Left renal cortex interstitium (tissue), 4 donors: ENCODE data around the gene NRG3. TPM values are rescaled to one million over a fixed set of nuclear protein-coding genes. Genes with fewer than 3 reads are reported as not detected.

Experiments
- DNase-seq, 4 donors: peaks; one replicate each; pipeline ENCODE4 v3.0.0-alpha.2; 2013; ENCODE audit warnings: low read depth in 4 of 4, low spot score in 2 of 4, missing footprints in 1 of 4
- polyA plus RNA-seq, 4 donors: library from polyadenylated mRNA; unstranded; fragments of 120-200 nt; gene quantifications; one replicate each; pipeline ENCODE4 v1.2.1, GENCODE V29; 2013; ENCODE audit not compliant: insufficient read length in 4 of 4

Gene NRG3
- polyA plus RNA-seq, 4 donors, result 11.5 to 14.4 (median 12.1) TPM

DNA sequence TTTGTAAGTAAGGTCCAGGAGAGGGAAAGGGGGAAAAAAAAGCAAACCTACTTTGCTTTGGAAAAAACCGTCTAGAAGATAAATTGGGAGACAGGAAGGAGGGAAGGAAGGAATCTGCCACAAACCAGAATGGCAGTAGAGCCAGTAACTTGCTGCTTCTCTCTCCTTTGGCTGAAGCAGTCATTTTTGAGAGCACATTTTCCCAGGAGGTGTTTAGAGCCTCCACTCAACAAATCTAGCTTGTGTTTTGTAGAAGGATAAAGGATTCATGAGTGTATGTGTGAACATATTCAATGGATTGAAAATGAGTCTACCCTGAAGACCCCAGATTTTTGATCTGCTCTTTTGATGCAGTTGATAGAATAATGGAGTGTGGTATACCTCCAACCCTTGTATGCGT, 2.6 kb downstream of the NRG3 start:
- DNase-seq, result no peak

GRCh38 chr10:81882011-81882410, 7.0 kb downstream of the NRG3 start:
- no peak for DNase-seq

DNA sequence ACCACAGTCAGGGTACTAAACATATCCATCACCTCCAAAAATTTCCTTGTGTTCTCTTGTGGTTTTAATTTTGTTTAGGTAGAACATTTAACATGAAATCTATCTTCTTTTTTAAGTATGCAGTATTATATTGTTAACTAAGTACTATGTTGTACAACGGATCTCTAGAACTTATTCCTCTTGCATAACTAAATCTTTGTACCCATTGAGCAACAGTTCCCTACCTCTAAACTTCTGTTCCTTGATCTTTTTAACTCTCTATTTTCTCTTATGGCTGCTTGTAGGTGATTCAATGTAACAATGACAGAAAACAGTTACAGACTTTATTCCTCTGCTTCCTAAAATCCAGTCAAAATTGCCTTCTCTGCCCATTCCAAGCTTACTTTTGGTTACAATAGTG, 9.9 kb downstream of the NRG3 start:
- DNase-seq, result no peak

- DNase-seq, result no peak
These were observed 10.5 kb downstream of the NRG3 start for GRCh38 chr10:81885491-81885890.

DNA sequence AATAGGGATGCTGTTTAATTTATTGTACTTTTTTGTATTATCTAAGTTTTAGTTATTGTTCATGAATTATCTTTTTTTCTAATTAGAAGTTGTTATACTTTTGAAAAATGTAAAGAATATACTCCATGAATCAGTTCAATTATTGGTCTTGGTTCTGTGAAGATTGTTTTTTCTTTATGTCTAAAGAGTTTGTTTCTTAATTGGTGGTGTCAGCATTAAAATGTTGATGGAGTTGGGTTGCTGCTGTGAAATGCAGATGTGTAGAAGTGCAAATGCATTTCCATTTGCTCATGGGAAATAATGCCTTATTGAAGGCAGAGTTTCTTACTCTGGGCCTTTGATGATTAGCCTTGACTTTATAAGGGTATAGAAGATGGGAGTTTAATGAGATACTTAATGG, 11.9 kb downstream of the NRG3 start:
- DNase-seq, result no peak

DNA sequence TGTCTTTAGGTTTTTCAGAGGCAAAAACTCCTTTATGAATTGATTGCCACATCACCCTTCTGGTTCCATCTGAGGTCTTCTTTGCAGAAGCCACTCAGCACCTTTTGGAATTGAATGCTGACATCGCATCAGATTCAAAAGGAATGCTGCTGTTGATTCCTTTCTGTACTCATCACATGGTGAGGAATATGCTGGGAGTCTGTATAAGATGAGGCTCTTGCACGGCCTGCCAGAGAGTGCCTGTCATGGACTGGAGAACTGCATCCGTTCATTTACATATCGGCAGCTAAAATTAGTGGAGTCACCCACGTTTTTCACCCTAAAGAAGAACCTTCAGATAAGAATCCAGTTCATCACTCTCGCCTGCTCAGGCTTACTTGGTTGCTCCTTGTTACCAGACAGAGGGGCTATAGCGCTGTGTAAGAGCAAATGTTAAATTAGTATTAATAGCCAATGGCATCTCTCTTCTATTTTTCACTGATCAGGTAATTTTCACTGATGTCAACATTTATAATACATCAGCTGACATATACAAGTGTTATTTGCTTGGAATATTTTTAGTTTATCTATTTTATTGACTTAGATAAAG, 14.3 kb downstream of the NRG3 start:
- no peak for DNase-seq

GRCh38 chr10:81894616-81895015, 19.6 kb downstream of the NRG3 start:
- DNase-seq, result no peak

GRCh38 chr10:81898518-81898917, 23.5 kb downstream of the NRG3 start:
- no peak for DNase-seq

DNA sequence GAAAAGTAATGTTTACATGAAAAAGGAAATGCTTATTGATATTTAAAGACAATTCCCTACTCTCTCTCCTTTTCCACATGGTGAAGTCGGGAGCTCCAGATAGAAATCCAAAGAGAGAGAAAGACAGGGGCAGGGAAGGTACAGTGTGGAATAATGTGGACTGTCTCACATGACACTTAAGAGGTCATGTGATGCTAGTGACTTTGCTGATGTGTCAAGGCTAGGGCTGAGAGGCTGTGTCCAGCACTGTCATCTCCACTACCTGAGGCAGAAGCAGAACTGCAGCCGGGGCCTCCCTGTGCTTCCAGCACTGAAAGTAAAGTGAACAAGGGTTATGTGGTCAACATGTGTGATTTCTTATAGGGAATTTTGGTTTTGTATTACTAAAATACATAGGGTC, 26.0 kb downstream of the NRG3 start:
- no peak for DNase-seq

DNA sequence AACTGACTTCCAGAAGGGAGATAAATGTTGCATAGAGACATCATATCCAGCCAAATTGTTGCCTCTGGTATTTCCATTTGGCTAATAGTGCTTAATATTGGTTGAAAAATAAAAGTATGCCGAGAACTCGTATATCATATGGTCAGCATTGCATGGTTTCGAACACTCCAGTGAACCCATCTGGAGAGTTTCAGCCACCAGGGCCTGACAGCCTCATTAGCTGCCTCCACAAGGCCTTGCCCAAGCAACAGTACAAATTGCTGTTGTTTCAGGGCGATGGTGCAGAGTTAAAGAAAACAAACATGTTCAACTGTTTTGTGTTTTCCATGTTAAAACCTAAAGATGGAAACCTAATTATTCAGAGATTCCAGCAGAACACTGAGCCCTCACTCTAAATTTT, 28.5 kb downstream of the NRG3 start:
- DNase-seq, result no peak

DNA sequence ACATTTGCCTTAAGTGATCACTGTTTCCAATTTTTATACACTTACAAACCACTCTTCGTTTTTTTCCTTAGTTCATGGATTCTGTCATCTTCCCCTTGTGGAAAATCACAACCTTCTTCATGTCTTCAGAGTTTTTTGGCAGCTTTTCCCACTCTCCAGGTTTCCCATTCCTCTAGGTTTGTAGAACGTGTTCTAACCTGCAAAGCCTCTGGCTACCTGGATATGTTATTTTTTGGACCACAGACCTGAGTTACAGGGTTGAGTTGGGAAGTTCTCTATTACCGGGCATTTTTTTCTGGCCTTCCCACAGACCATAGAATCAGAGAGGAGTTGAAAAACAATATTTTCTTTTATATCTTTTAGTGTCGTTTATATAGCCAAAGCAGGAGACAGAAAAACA, 30.2 kb downstream of the NRG3 start:
- DNase-seq, result no peak

GRCh38 chr10:81909453-81909852, 34.5 kb downstream of the NRG3 start:
- DNase-seq, result no peak

- DNase-seq, result no peak
These were observed 36.3 kb downstream of the NRG3 start for GRCh38 chr10:81911328-81911727.

DNA sequence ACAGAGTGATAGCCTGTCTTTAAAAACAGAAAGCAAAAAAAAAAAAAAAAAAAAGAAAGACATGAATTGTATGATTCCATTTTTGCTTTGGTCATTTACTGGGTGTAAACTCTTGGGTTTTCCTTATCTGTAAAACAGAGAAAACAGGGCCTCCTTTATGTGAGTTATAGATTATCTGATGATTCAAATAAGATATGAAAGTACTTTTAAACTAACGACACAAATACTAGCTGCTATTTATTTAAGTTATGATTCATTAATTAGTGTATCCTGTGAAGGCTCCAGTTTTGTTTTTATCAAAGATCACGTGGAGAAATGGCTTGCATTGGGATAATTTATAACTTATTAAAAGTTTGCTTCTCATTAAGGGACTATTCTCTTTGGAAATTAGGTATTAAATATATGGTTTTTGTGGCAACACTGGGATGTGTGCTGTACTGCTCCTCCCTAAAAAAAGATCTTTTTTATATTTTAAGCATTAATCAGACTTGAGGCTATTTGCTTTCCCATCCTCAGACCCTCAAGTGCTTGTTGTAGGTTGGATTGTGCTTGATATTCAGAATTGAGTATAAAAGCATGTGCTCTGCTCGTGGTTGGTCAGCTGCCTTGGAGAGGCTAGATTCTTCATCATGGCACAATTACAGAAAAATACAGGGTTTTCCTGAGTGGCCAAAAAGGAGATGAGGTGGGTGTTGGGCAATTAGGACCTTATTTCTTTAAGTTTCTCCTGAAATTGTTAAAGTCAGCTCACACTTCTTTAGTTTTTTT, 39.9 kb downstream of the NRG3 start:
- no peak for DNase-seq

GRCh38 chr10:81915504-81915897, 40.5 kb downstream of the NRG3 start:
- DNase-seq, result no peak

GRCh38 chr10:81917666-81918065, 42.7 kb downstream of the NRG3 start:
- DNase-seq, result no peak

GRCh38 chr10:81918766-81919165, 43.8 kb downstream of the NRG3 start:
- no peak for DNase-seq

DNA sequence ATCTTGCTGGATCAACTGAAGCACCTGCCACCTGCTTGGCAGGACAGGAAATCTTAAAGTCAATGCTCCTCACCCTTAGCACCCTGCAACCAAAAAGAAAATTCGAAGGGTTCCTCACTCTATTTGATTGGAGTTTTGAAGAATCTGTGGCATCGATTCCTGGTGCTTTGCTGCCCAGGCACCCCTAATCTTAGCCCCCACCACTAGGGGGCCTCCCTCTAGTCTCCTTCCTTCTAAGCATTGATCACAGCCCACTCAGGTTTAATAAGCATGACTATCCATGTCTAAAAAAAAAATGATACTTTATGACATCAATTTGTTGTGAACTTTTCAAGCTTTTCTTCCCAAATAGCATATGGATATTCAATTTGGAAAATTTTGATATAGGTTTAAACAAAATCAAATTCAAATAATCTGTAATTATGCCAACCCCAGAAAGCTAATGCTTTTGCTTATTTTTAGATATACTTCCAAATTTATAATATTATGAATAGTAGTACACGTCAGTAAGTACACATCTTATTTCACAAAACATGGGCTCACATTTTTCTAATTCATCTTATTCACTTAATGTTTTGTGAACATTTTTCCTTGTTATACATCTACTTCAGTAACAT, 45.3 kb downstream of the NRG3 start:
- DNase-seq, result no peak

GRCh38 chr10:81928119-81928518, 53.1 kb downstream of the NRG3 start:
- no peak for DNase-seq

- DNase-seq, result no peak
These were observed 68.6 kb downstream of the NRG3 start for GRCh38 chr10:81943583-81943982.

- no peak for DNase-seq
These were observed 69.6 kb downstream of the NRG3 start for GRCh38 chr10:81944609-81945008.

- no peak for DNase-seq
These were observed 74.3 kb downstream of the NRG3 start for GRCh38 chr10:81949283-81949682.
